GM20431 (cell line): ENCODE data around the gene ARHGEF10L.

Source experiments
- in situ Hi-C: fragments of 300-500 bp; cut with MseI, MboI; formaldehyde crosslinking; loops from one replicate; pipeline ENCODE4 v1.15.0; 2020; ENCODE audit warnings: low sequenced_read_pairs; ENCODE audit not compliant: unreplicated experiment

ARHGEF10L gene

DNA sequence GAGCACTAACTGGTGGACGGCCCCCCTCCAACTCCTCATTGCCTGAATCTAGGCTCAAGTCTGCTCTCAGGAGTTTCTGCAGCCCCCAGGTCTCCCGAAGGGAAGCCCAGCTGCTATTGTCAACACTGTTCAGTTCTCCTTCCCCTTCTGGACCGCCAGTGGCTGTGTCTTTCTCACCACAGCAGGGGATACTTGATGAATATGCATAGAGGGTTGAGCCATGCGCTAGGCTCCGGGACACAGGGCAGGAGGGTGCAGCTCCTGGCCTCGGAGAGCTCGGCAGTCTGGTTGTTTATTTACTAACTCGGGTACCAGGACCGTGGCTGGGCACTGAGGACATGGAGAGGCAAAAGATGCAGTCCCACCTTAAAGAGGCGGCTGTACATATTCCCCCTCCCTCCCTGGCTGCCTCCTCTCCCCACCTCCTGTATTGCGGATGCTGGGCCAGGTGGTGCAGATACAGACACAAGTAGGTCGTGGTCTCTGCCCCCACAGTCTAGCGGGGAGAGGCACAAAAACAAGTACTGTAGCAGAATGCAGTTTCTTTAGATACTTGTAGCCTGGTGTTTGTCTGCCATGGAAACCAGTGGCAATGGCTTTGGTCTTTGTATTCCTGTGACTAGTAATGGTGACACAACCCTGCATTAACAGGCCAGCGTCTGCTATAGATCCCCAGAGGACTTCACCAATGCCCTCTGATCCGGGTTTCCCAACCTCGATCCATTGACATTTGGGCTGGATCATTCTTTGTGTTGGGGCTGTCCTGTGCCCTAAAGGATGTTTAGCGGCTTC lies 26.2 kb downstream of the ARHGEF10L start:
- in situ Hi-C loops = no loop called here

GRCh38 chr1:17566417-17566816 lies 26.9 kb downstream of the ARHGEF10L start:
- in situ Hi-C loops = no loop called here

DNA sequence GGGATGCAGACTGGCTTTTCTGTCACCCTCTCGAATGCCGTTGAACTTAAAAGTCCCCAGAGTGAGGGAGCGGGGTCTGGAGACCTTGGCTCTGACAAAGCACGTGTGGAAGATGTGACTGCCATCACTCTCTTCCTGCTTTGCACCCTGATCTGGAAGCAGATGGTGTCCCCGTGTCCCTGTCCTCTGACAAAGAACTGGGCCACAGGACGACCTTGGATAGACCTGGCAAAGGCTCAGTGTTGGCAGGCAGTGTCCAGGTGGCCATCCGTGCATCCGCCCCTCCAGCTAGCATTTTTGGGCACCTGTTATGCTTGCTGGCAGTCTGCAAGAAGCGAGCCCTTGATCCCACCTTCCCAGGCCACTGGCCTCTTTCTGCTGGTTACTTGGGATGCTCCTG lies 27.4 kb downstream of the ARHGEF10L start:
- in situ Hi-C loops = no loop called here

GRCh38 chr1:17567582-17567981 lies 28.1 kb downstream of the ARHGEF10L start:
- in situ Hi-C loops = no loop called here

DNA sequence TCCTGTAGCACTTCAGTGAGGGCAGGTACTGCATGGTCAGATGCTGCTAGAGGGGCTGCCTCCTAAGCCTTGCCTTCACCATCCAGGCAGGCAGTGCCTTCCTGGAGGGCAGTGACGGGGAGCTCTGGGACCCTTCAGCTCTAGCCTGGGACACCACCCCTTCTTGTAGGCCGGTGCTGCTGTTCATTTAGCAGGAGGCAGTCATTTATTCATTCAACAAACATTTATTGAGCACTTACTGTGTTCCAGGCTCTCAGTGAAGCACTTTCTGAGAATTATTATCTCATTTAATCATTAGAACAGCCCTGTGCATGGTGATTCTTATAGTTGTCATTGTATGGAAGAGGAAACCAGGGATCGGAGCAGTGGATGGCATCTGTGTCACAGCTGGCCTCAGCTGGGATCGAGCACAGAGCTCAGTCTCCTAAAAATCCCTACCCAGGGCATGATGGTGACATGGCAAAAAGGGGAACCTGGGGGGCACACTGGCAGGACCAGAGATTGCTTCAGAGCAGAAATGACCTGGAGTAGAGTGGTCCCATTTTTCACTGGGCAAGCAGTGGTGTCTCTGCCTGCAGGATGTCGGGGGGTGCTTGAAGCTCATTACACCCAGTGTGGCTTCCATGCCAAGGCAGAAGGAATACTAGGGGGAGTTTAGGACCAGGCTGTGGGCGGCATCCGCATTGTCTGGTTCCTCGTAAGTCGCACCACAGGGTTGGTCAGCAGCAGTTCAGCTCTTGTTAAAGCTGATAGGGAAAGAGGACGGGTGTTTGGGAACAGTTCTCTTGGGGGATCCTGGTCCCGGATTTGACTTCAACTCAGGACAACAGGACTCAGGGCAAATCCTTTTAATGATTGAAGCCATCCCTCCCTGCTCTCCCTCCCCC lies 28.8 kb downstream of the ARHGEF10L start:
- in situ Hi-C loops = no loop called here

DNA sequence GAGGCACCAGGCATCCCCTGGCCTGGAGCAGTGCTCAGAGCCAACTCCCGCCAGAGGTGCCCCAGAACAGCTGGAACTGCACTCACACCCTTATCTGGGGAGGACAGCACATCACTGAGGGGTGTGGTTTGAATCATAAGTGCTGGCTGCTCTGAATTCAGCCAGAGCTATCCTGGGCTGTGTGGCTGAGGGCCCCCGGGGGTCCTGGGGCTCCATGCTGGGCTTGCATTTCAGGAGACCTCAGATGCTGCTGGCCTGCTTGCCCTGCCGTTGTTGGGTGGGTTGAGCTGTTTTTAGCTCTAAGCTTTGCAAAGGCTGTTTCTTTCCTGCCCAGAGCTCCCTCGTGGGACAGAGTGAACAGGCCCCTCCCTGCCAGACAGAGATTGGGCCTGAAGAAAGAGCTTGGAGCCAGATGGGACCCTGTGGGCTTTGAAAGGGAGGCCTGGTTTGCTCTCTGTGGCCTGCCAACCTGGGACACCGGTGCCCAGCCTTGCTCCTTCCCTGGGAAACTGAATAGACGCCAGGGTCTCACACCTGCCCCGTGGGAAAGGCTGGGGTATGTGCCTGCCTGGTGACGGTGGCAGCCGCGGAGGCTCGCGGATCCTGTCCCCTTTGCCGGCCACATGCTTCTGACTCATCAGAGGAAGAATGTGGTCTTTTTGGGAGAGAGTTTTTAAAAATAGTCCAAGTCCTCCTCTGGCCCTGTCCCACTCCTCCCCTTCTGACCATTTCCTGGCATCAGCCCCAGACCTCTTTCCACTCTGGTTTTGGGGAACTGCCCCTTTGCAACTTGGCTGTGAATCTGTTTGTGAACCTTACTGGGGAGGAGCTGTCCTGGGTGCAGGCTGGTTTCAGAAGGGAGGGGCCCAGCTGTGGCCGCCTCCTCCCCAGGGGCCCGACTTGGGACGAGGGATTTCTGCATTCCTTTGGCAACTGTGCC lies 30.0 kb downstream of the ARHGEF10L start:
- in situ Hi-C loops = no loop called here

GRCh38 chr1:17570228-17570627 lies 30.7 kb downstream of the ARHGEF10L start:
- in situ Hi-C loops = no loop called here

GRCh38 chr1:17572264-17572985 lies 32.9 kb downstream of the ARHGEF10L start:
- in situ Hi-C loops = no loop called here

GRCh38 chr1:17573518-17574041 lies 34.1 kb downstream of the ARHGEF10L start:
- in situ Hi-C loops = no loop called here

- in situ Hi-C loops = no loop called here
Measured at GRCh38 chr1:17574516-17574915, 35.0 kb downstream of the ARHGEF10L start.

GRCh38 chr1:17575797-17576518 lies 36.5 kb downstream of the ARHGEF10L start:
- in situ Hi-C loops = no loop called here

- in situ Hi-C loops = no loop called here
Measured at GRCh38 chr1:17576519-17576853, 37.0 kb downstream of the ARHGEF10L start.

DNA sequence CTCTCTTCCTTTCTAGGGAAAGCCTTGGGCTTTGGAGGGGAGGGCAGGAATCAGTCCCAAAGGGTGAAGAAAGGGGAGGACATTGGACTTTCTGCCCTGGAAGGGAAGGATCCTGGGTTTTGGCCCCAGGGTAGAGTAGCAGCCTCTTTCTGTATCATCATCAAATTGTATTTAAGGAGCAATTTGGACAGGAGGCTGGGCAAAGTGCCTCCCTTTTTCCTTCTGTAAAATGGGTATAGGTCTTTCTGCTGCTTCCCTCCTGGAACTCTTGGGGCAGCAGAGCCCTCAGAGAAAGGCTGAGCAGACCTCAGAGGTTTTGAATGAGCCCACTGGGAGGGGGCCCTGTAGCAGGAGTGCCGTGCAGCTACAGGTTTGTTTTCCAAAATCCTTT lies 38.4 kb downstream of the ARHGEF10L start:
- in situ Hi-C loops = no loop called here

GRCh38 chr1:17579951-17580939 lies 40.7 kb downstream of the ARHGEF10L start:
- in situ Hi-C loops = no loop called here

GRCh38 chr1:17581389-17582123 lies 42.1 kb downstream of the ARHGEF10L start:
- in situ Hi-C loops = no loop called here

DNA sequence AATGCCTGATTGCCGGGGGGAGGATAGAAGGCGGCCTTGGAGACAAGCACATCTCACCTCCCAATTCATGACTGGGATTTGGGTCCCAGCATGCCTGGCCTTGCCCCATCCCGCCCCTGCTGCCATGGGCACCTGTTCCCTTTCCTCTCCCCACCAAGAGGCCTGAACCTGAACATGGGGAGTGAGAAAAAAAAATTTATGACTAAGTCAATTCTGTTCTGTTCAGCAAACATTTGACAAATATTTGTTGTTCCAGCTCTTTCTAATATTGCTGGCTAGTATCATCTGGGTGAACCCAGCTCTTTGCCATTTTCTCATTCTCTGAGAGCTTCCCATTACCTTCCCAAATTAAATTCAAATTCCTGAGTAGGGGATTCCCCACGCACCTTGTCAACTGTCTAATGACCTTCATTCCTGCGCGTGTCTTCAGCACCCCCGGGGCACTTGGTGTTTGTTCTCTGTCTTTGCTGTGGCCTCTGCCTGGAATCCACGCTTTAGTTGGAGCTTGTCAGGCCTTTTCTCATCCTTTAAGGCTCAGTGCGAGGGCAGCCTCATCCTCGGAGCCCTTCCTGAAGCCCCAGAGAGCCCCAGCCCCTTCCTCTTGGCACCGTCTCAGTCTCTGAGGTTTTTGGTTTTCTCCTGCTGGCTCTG lies 42.8 kb downstream of the ARHGEF10L start:
- in situ Hi-C loops = no loop called here

- in situ Hi-C loops = no loop called here
Measured at GRCh38 chr1:17584539-17584938, 45.0 kb downstream of the ARHGEF10L start.
